ENCODE data around the gene ASPHD1. TPM values are rescaled to one million over a fixed set of nuclear protein-coding genes. Genes with fewer than 3 reads are reported as not detected.

Gene ASPHD1
- total RNA-seq, result 0.12 TPM in 1 of 2 replicates, not detected in the other

GRCh38 chr16:29900102-29900887, at the start of gene ASPHD1:
ASPHD1 (plus strand) TSS chr16:29900488; CDS start chr16:29900972, 484 bp downstream.
- intact Hi-C loops (cut with micrococcal nuclease), result loop anchor here (1.0 kb wide), 3 partner anchors 26 to 61 kb away; partner anchors contain the start of genes CDIPT and KCTD13
- Mint-ChIP-seq H3K9me3 (no peaks in the 10 kb centered on the region), H3K4me1 (peaks cover 5% of the 10 kb centered on the region), H3K27me3 (peaks cover 33% of the 10 kb centered on the region), H3K27ac (no peak within 1 kb of the TSS), H3K4me3 (peak within 1 kb of the TSS; percentile 77), H3K36me3 (ENCODE audit: low read depth) (no peaks in the 10 kb centered on the region)
- TF ChIP-seq CTCF (IDR thresholded peaks at IDR 0.05), result no peak
- DNase-seq (no peak), ATAC-seq (ENCODE audit: low read depth) (peak; percentile 90)
- POLR2A ChIA-PET, result interaction anchor here (0.5 to 1.2 kb wide), 8 partner anchors 23 to 1000 kb away, joined by 3 to 10 read pairs (median 3); partner anchors contain the start of genes HIRIP3 and KCTD13
- CTCF ChIA-PET, result no interaction called here

- intact Hi-C loops (cut with micrococcal nuclease), result no loop called here
- TF ChIP-seq CTCF (IDR thresholded peaks at IDR 0.05), result no peak
- ChIA-PET CTCF (no interaction called here), POLR2A (interaction anchor here (0.6 to 0.7 kb wide), 6 partner anchors 30 to 324 kb away, joined by 3 to 6 read pairs (median 5); no protein-coding TSS in a partner anchor)
- ATAC-seq (ENCODE audit: low read depth) (no peak), DNase-seq (no peak)
- Mint-ChIP-seq H3K4me3 (no peak overlapping the region), H3K4me1 (no peaks in the 10 kb centered on the region), H3K9me3 (no peaks in the 10 kb centered on the region), H3K27me3 (no peaks in the 10 kb centered on the region), H3K27ac (no peak overlapping the region), H3K36me3 (ENCODE audit: low read depth) (peaks cover 18% of the 10 kb centered on the region)
These were observed 49.3 kb upstream of the ASPHD1 start for GRCh38 chr16:29850998-29851397.

- ATAC-seq (ENCODE audit: low read depth), result no peak
- Mint-ChIP-seq H3K9me3 (no peaks in the 10 kb centered on the region), H3K4me3 (no peak overlapping the region), H3K27ac (no peak overlapping the region), H3K27me3 (no peaks in the 10 kb centered on the region), H3K36me3 (ENCODE audit: low read depth) (peaks cover 6% of the 10 kb centered on the region), H3K4me1 (no peaks in the 10 kb centered on the region)
- no peak for DNase-seq
- intact Hi-C loops (cut with micrococcal nuclease), result no loop called here
- CTCF ChIA-PET, result no interaction called here
- TF ChIP-seq CTCF (IDR thresholded peaks at IDR 0.05), result no peak
- POLR2A ChIA-PET, result interaction anchor here (0.6 kb wide), 2 partner anchors 28 to 52 kb away, joined by 3 read pairs; no protein-coding TSS in a partner anchor
These were observed 47.6 kb upstream of the ASPHD1 start for GRCh38 chr16:29852654-29853053.

- DNase-seq (no peak), ATAC-seq (ENCODE audit: low read depth) (no peak)
- intact Hi-C loops (cut with micrococcal nuclease), result no loop called here
- Mint-ChIP-seq H3K27ac (no peak overlapping the region), H3K27me3 (no peaks in the 10 kb centered on the region), H3K36me3 (ENCODE audit: low read depth) (peaks cover 18% of the 10 kb centered on the region), H3K9me3 (no peaks in the 10 kb centered on the region), H3K4me1 (no peaks in the 10 kb centered on the region), H3K4me3 (no peak overlapping the region)
- POLR2A ChIA-PET, result no interaction called here
- TF ChIP-seq CTCF (IDR thresholded peaks at IDR 0.05), result no peak
- CTCF ChIA-PET, result interaction anchor here (0.7 kb wide), 1 partner anchor 8 kb away, joined by 3 read pairs; no protein-coding TSS in a partner anchor
These were observed 45.7 kb upstream of the ASPHD1 start for GRCh38 chr16:29854520-29855100.

Measured in activated B cell treated with CpG ODN at 0.5 μM for 24 hours (primary cell).